CD4-positive, alpha-beta T cell (primary cell): Measurements from ENCODE around the gene PBX1. TPM values are rescaled to one million over a fixed set of nuclear protein-coding genes. Genes with fewer than 3 reads are reported as not detected.

ENCODE experiments used
- ATAC-seq: fragments of 200-7000 bp; cut with Tn5 transposase; one replicate; pipeline ENCODE4 v1.10.0; 2022; ENCODE audit warnings: mild to moderate bottlenecking; ENCODE audit not compliant: poor library complexity
- CTCF ChIA-PET: fragments of 350-600 bp; sonication (Branson Sonifier 250); formaldehyde crosslinking; loops from one replicate; lab custom pipeline; 2021; ENCODE audit warnings: antibody characterized with exemption, inconsistent platforms; lab: Charles Lee
- POLR2A ChIA-PET: fragments of 350-600 bp; sonication (Branson Sonifier 250); formaldehyde crosslinking; loops from one replicate; lab custom pipeline; 2021; ENCODE audit warnings: antibody characterized with exemption, inconsistent platforms; lab: Charles Lee
- DNase-seq, 14 experiments: peaks; one replicate each; pipeline ENCODE4 v3.0.0-alpha.2; 2013 to 2020; ENCODE audit warnings: mixed read lengths in 2 of 14
- H3K27ac ChIP-seq, 2 donors: one replicate each; pipeline versions ENCODE4 v1.5.1 to v1.7.0; 2013; ENCODE audit warnings: low read length in 2 of 2, low read depth in 1 of 2, mild to moderate bottlenecking in 1 of 2
- H3K27me3 ChIP-seq, 2 experiments: 1 replicate in 1 of 2; 2 replicates in 1 of 2; pipeline versions ENCODE4 v1.6.1 to v1.7.0; 2013; ENCODE audit warnings: low read length in 2 of 2, control low read depth in 1 of 2, mild to moderate bottlenecking in 1 of 2, moderate library complexity in 1 of 2; ENCODE audit not compliant: insufficient read depth in 2 of 2, control insufficient read depth in 1 of 2
- H3K36me3 ChIP-seq: one replicate; pipeline ENCODE4 v1.6.1; 2013; ENCODE audit warnings: low read length, control low read depth; ENCODE audit not compliant: insufficient read depth
- H3K4me1 ChIP-seq: one replicate; pipeline ENCODE4 v1.6.1; 2013; ENCODE audit warnings: low read length, control low read depth; ENCODE audit not compliant: insufficient read depth
- H3K4me3 ChIP-seq: one replicate; pipeline ENCODE4 v1.5.1; 2013; ENCODE audit warnings: mild to moderate bottlenecking, low read length, moderate library complexity
- H3K9me3 ChIP-seq, 2 experiments: 1 replicate in 1 of 2; 2 replicates in 1 of 2; pipeline versions ENCODE4 v1.6.1 to v1.7.0; 2013; ENCODE audit warnings: low read length in 2 of 2, mild to moderate bottlenecking in 2 of 2, control low read depth in 1 of 2, moderate library complexity in 1 of 2; ENCODE audit not compliant: control insufficient read depth in 1 of 2, insufficient read depth in 1 of 2
- H3K27ac Mint-ChIP-seq: one replicate; pipeline ENCODE4 v1.8.0; 2020; ENCODE audit warnings: mixed read lengths
- H3K27me3 Mint-ChIP-seq: one replicate; pipeline ENCODE4 v1.8.0; 2021; ENCODE audit warnings: mixed read lengths
- H3K36me3 Mint-ChIP-seq: one replicate; pipeline ENCODE4 v1.8.0; 2021; ENCODE audit warnings: low read depth, mixed read lengths
- H3K4me1 Mint-ChIP-seq: one replicate; pipeline ENCODE4 v1.8.0; 2021; ENCODE audit warnings: low read depth, mixed read lengths
- H3K4me3 Mint-ChIP-seq: one replicate; pipeline ENCODE4 v1.8.0; 2020; ENCODE audit warnings: mild to moderate bottlenecking, mixed read lengths
- H3K9me3 Mint-ChIP-seq: one replicate; pipeline ENCODE4 v1.8.0; 2020; ENCODE audit warnings: mixed read lengths
- intact Hi-C, 2 experiments: fragments of 100-400 bp; cut with DNase I in 1 of 2; cut with micrococcal nuclease in 1 of 2; formaldehyde crosslinking; loops; one replicate each; pipeline versions ENCODE4 v1.15.1 to v1.9.0; 2023 to 2025; cut with DNase I, micrococcal nuclease
- total RNA-seq, 174 experiments: library from RNA in 2 of 174; stranded (reverse) in 2 of 174; gene quantifications; one replicate each; pipeline ENCODE4 v1.2.3 and lab custom pipeline; 2021 to 2026
- TF ChIP-seq, protein P1 (sequence below): fragments of 200-600 bp; IDR thresholded peaks from one replicate; pipeline ENCODE4 v1.8.0; 2022; ENCODE audit warnings: antibody characterized with exemption, mild to moderate bottlenecking

The PBX1 gene
- total RNA-seq, 2 experiments from 2014 or later, result 0.64 to 0.96 TPM

GRCh38 chr1:164761009-164761408, 202.0 kb downstream of the PBX1 start:
- Mint-ChIP-seq H3K27me3 (no peaks in the 10 kb centered on the region), H3K4me3 (no peak overlapping the region), H3K4me1 (no peaks in the 10 kb centered on the region), H3K9me3 (no peaks in the 10 kb centered on the region), H3K36me3 (no peaks in the 10 kb centered on the region), H3K27ac (no peak overlapping the region)
- TF ChIP-seq, protein P1, sequence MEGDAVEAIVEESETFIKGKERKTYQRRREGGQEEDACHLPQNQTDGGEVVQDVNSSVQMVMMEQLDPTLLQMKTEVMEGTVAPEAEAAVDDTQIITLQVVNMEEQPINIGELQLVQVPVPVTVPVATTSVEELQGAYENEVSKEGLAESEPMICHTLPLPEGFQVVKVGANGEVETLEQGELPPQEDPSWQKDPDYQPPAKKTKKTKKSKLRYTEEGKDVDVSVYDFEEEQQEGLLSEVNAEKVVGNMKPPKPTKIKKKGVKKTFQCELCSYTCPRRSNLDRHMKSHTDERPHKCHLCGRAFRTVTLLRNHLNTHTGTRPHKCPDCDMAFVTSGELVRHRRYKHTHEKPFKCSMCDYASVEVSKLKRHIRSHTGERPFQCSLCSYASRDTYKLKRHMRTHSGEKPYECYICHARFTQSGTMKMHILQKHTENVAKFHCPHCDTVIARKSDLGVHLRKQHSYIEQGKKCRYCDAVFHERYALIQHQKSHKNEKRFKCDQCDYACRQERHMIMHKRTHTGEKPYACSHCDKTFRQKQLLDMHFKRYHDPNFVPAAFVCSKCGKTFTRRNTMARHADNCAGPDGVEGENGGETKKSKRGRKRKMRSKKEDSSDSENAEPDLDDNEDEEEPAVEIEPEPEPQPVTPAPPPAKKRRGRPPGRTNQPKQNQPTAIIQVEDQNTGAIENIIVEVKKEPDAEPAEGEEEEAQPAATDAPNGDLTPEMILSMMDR, result no peak
- Histone ChIP-seq H3K9me3 (peaks cover 0 to 3% of the 10 kb centered on the region in 2 experiments), H3K27ac (no peak overlapping the region), H3K27me3 (no peaks in the 10 kb centered on the region), H3K4me3 (no peak overlapping the region), H3K36me3 (no peaks in the 10 kb centered on the region), H3K4me1 (no peaks in the 10 kb centered on the region)
- ATAC-seq (no peak), DNase-seq (no peak)
- POLR2A ChIA-PET, result no interaction called here
- intact Hi-C loops, result no loop called here
- CTCF ChIA-PET, result no interaction called here

GRCh38 chr1:164763098-164763497, 204.1 kb downstream of the PBX1 start:
- no peak overlapping the region for H3K27ac Mint-ChIP-seq
- CTCF ChIA-PET, result no interaction called here
- no peak overlapping the region for H3K4me3 Mint-ChIP-seq
- TF ChIP-seq, protein P1, result no peak
- no peak overlapping the region for H3K4me3 ChIP-seq
- no peaks in the 10 kb centered on the region for H3K27me3 ChIP-seq
- peaks cover 0 to 7% of the 10 kb centered on the region in 2 experiments for H3K9me3 ChIP-seq
- POLR2A ChIA-PET, result no interaction called here
- H3K9me3 Mint-ChIP-seq, result no peaks in the 10 kb centered on the region
- no peaks in the 10 kb centered on the region for H3K27me3 Mint-ChIP-seq
- H3K36me3 ChIP-seq, result no peaks in the 10 kb centered on the region
- no peak for ATAC-seq
- no peaks in the 10 kb centered on the region for H3K4me1 Mint-ChIP-seq
- intact Hi-C loops, result no loop called here
- no peak for DNase-seq
- H3K4me1 ChIP-seq, result no peaks in the 10 kb centered on the region
- no peaks in the 10 kb centered on the region for H3K36me3 Mint-ChIP-seq
- H3K27ac ChIP-seq, result no peak overlapping the region

DNA sequence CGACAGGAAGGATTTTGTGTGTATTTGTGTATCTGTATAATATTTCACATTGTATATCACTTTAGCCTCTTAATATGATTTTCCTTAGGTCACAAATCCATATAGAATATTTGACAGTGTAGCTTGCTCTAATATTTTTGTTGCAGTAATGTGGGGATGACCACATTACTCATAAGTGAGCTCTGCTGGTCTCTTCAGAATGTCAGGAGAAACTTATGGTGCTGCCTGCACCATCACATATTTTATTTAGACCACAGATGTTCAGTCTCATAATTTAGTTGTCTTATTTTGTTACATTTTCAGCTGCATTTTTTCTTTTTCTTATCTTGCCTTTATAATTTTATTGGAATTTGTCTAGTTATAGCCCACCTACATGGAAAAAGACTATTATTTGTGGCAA, 205.3 kb downstream of the PBX1 start:
- intact Hi-C loops, result no loop called here
- Histone ChIP-seq H3K9me3 (peaks cover 0 to 4% of the 10 kb centered on the region in 2 experiments), H3K4me3 (no peak overlapping the region), H3K36me3 (no peaks in the 10 kb centered on the region), H3K4me1 (no peaks in the 10 kb centered on the region), H3K27ac (no peak overlapping the region), H3K27me3 (no peaks in the 10 kb centered on the region)
- Mint-ChIP-seq H3K4me1 (no peaks in the 10 kb centered on the region), H3K27me3 (no peaks in the 10 kb centered on the region), H3K4me3 (no peak overlapping the region), H3K9me3 (no peaks in the 10 kb centered on the region), H3K36me3 (no peaks in the 10 kb centered on the region), H3K27ac (no peak overlapping the region)
- ChIA-PET POLR2A (no interaction called here), CTCF (no interaction called here)
- TF ChIP-seq, protein P1, result no peak
- DNase-seq (no peak), ATAC-seq (no peak)
